Measurements from ENCODE around the gene CRADD. TPM values are rescaled to one million over a fixed set of nuclear protein-coding genes. Genes with fewer than 3 reads are reported as not detected.

CRADD gene
- total RNA-seq, 1 donor from 2014 or later: 18.8 TPM

GRCh38 chr12:93782853-93783252, 105.7 kb downstream of the CRADD start:
- no peak for DNase-seq
- H3K4me1 Mint-ChIP-seq (ENCODE audit: low read depth, unreplicated experiment): peaks cover 25% of the 10 kb centered on the region
- no peaks in the 10 kb centered on the region for H3K36me3 Mint-ChIP-seq (ENCODE audit: unreplicated experiment)
- no peak for TF ChIP-seq CTCF (IDR thresholded peaks at IDR 0.05; ENCODE audit: partially characterized antibody, unreplicated experiment)
- H3K9me3 Mint-ChIP-seq (ENCODE audit: unreplicated experiment): peaks cover 9% of the 10 kb centered on the region
- H3K27me3 Mint-ChIP-seq (ENCODE audit: unreplicated experiment): no peaks in the 10 kb centered on the region
- H3K4me3 Mint-ChIP-seq (ENCODE audit: unreplicated experiment): no peak overlapping the region
- H3K27ac Mint-ChIP-seq (ENCODE audit: unreplicated experiment): no peak overlapping the region

- peak overlapping the region; percentile 89 for H3K27ac Mint-ChIP-seq (ENCODE audit: unreplicated experiment)
- DNase-seq: no peak
- H3K36me3 Mint-ChIP-seq (ENCODE audit: unreplicated experiment): no peaks in the 10 kb centered on the region
- H3K27me3 Mint-ChIP-seq (ENCODE audit: unreplicated experiment): peaks cover 2% of the 10 kb centered on the region
- H3K9me3 Mint-ChIP-seq (ENCODE audit: unreplicated experiment): peaks cover 9% of the 10 kb centered on the region
- TF ChIP-seq CTCF (IDR thresholded peaks at IDR 0.05; ENCODE audit: partially characterized antibody, unreplicated experiment): no peak
- H3K4me1 Mint-ChIP-seq (ENCODE audit: low read depth, unreplicated experiment): peaks cover 25% of the 10 kb centered on the region
- no peak overlapping the region for H3K4me3 Mint-ChIP-seq (ENCODE audit: unreplicated experiment)
These were observed 106.7 kb downstream of the CRADD start for GRCh38 chr12:93783832-93784231.

GRCh38 chr12:93784339-93785086, 107.3 kb downstream of the CRADD start:
- Mint-ChIP-seq H3K4me1 (ENCODE audit: low read depth, unreplicated experiment) (peaks cover 31% of the 10 kb centered on the region), H3K36me3 (ENCODE audit: unreplicated experiment) (no peaks in the 10 kb centered on the region), H3K27me3 (ENCODE audit: unreplicated experiment) (peaks cover 2% of the 10 kb centered on the region), H3K9me3 (ENCODE audit: unreplicated experiment) (peaks cover 9% of the 10 kb centered on the region), H3K27ac (ENCODE audit: unreplicated experiment) (peak overlapping the region; percentile 89), H3K4me3 (ENCODE audit: unreplicated experiment) (peak overlapping the region; percentile 25)
- no peak for TF ChIP-seq CTCF (IDR thresholded peaks at IDR 0.05; ENCODE audit: partially characterized antibody, unreplicated experiment)
- DNase-seq: peak; percentile 47

GRCh38 chr12:93785249-93786010, 108.3 kb downstream of the CRADD start:
- H3K27me3 Mint-ChIP-seq (ENCODE audit: unreplicated experiment): peaks cover 2% of the 10 kb centered on the region

More at GRCh38 chr12:93785249-93786010, 108.3 kb downstream of the CRADD start:
- Mint-ChIP-seq H3K4me1 (ENCODE audit: low read depth, unreplicated experiment) (peaks cover 31% of the 10 kb centered on the region), H3K27ac (ENCODE audit: unreplicated experiment) (peak overlapping the region; percentile 89), H3K36me3 (ENCODE audit: unreplicated experiment) (no peaks in the 10 kb centered on the region), H3K4me3 (ENCODE audit: unreplicated experiment) (no peak overlapping the region), H3K9me3 (ENCODE audit: unreplicated experiment) (peaks cover 9% of the 10 kb centered on the region)
- no peak for DNase-seq
- TF ChIP-seq CTCF (IDR thresholded peaks at IDR 0.05; ENCODE audit: partially characterized antibody, unreplicated experiment): no peak
